Osteocyte (in vitro differentiated cells): ENCODE results near the gene C6orf120. TPM values are rescaled to one million over a fixed set of nuclear protein-coding genes. Genes with fewer than 3 reads are reported as not detected.

Source experiments
- DNase-seq: peaks from one replicate; pipeline ENCODE4 v3.0.0; 2021; ENCODE audit warnings: mixed read lengths; ENCODE audit not compliant: unreplicated experiment; ENCODE audit errors: extremely low spot score
- H3K27ac Mint-ChIP-seq: one replicate; pipeline ENCODE4 v1.8.0; 2021; ENCODE audit warnings: mild to moderate bottlenecking, mixed read lengths; ENCODE audit not compliant: unreplicated experiment
- H3K27me3 Mint-ChIP-seq: one replicate; pipeline ENCODE4 v1.8.0; 2021; ENCODE audit warnings: mixed read lengths; ENCODE audit not compliant: unreplicated experiment
- H3K36me3 Mint-ChIP-seq: one replicate; pipeline ENCODE4 v1.8.0; 2021; ENCODE audit warnings: mixed read lengths; ENCODE audit not compliant: unreplicated experiment
- H3K4me1 Mint-ChIP-seq: one replicate; pipeline ENCODE4 v1.8.0; 2021; ENCODE audit warnings: mixed read lengths; ENCODE audit not compliant: unreplicated experiment
- H3K4me3 Mint-ChIP-seq: one replicate; pipeline ENCODE4 v1.8.0; 2021; ENCODE audit warnings: mild to moderate bottlenecking, moderate library complexity, mixed read lengths; ENCODE audit not compliant: unreplicated experiment
- H3K9me3 Mint-ChIP-seq: one replicate; pipeline ENCODE4 v1.8.0; 2021; ENCODE audit warnings: mixed read lengths; ENCODE audit not compliant: unreplicated experiment
- CTCF ChIP-seq: fragments of 200-600 bp; sonication (generic); IDR thresholded peaks from 2 replicates; pipeline ENCODE4 v1.5.0; 2021; ENCODE audit warnings: antibody characterized with exemption, mild to moderate bottlenecking, moderate library complexity
- total RNA-seq: library from RNA; stranded (reverse); gene quantifications from 2 replicates; pipeline ENCODE4 v1.2.1, GENCODE V29; 2021

C6orf120 gene
- total RNA-seq, 1 donor from 2014 or later: 33.1 TPM

DNA sequence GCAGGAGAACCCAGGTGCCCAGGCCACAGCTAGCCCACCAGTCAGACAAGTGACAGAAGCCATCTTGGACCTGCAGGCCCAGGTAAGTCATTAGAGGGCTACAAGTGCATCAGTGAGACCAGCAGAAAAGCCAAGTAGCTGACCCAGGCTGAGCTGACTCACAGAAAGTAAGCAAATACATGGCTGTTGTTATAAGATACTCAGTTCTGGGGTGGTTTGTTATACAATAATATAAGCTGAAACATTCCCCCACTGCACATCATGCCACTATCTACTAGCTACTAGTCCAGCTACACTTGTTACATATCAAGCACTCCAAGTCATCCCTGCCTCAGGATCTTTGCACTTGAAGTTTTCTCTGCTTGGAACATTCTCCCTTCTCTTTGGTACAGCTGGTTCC is 39.4 kb downstream of the C6orf120 start:
- no peak overlapping the region for H3K27ac Mint-ChIP-seq
- no peak for DNase-seq
- no peaks in the 10 kb centered on the region for H3K4me1 Mint-ChIP-seq
- H3K9me3 Mint-ChIP-seq: peaks cover 10% of the 10 kb centered on the region
- H3K4me3 Mint-ChIP-seq: no peak overlapping the region
- peaks cover 18% of the 10 kb centered on the region for H3K27me3 Mint-ChIP-seq
- no peak for TF ChIP-seq CTCF
- H3K36me3 Mint-ChIP-seq: no peaks in the 10 kb centered on the region

DNA sequence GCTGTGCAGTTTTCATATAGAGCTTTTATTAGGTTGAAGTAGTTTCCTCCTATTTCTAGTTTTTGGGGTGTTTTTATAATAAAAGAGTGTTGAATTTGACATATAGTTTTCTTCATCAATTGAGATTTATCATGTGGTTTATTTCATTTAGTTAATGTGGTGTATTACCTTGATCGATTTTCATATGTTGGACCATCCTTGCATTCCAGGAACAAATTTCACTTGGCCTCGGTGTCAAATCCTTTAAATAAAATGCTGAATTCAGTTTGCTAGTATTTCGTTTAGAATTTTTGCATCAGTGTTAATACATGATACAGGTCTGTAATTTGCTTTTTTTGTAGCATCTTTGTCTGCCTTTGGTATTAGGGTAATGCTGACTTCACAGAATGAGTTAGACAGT is 43.5 kb downstream of the C6orf120 start:
- peaks cover 19% of the 10 kb centered on the region for H3K9me3 Mint-ChIP-seq
- H3K36me3 Mint-ChIP-seq: peaks cover 2% of the 10 kb centered on the region
- H3K27me3 Mint-ChIP-seq: peaks cover 8% of the 10 kb centered on the region
- H3K4me3 Mint-ChIP-seq: no peak overlapping the region
- H3K4me1 Mint-ChIP-seq: peaks cover 6% of the 10 kb centered on the region
- no peak for TF ChIP-seq CTCF
- H3K27ac Mint-ChIP-seq: no peak overlapping the region
- no peak for DNase-seq

- no peak for TF ChIP-seq CTCF
- no peak overlapping the region for H3K4me3 Mint-ChIP-seq
- H3K27ac Mint-ChIP-seq: no peak overlapping the region
- peaks cover 2% of the 10 kb centered on the region for H3K36me3 Mint-ChIP-seq
- peaks cover 8% of the 10 kb centered on the region for H3K27me3 Mint-ChIP-seq
- H3K9me3 Mint-ChIP-seq: peaks cover 19% of the 10 kb centered on the region
- H3K4me1 Mint-ChIP-seq: peaks cover 15% of the 10 kb centered on the region
- no peak for DNase-seq
Measured at GRCh38 chr6:169746556-169746955, 44.6 kb downstream of the C6orf120 start.

GRCh38 chr6:169751242-169752073 is 49.5 kb downstream of the C6orf120 start, which contains the start of the genes DYNLT2 and ERMARD:
DYNLT2 (minus strand) TSS chr6:169751572; CDS start chr6:169751458, 114 bp downstream.
ERMARD (plus strand) TSS chr6:169751622; CDS start chr6:169751658, 36 bp downstream.
- Mint-ChIP-seq H3K9me3 (peaks cover 8% of the 10 kb centered on the region), H3K4me3 (peak within 1 kb of the TSS; percentile 99), H3K36me3 (peaks cover 2% of the 10 kb centered on the region), H3K27ac (peak within 1 kb of the TSS; percentile 99), H3K4me1 (peaks cover 31% of the 10 kb centered on the region), H3K27me3 (no peaks in the 10 kb centered on the region)
- TF ChIP-seq CTCF: peak; percentile 30
- DNase-seq: peak; percentile 98

DNA sequence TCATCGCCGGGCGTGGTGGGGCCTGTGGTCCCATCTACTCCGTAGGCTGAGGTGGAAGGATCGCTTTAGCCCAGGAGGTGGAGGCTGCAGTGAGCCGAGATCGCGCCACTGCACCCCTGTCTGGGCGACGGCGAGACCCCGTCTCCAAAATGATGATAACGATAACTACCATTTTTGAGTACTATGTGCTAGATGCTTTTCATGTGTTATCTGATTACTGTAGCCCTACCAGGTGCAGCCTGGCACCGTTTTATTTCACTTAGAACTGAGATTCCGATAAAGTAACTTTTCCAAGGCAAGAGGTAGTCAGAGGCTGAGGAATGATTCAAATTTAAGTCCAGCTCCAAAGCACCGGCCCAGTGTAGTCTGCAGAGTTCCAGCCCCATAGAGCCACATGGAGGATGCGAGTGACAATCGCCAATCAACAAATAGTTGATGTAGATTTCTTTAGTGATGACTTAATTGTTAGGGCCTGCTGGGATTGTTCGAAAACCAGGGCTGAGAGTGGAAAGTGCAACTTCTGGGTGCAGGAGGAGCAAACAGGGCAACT is 50.2 kb downstream of the C6orf120 start:
- H3K36me3 Mint-ChIP-seq: peaks cover 6% of the 10 kb centered on the region

More for the DNA sequence above, 50.2 kb downstream of the C6orf120 start:
- peak overlapping the region; percentile 94 for H3K27ac Mint-ChIP-seq
- TF ChIP-seq CTCF: no peak
- H3K9me3 Mint-ChIP-seq: peaks cover 4% of the 10 kb centered on the region
- no peak for DNase-seq
- peaks cover 31% of the 10 kb centered on the region for H3K4me1 Mint-ChIP-seq
- no peaks in the 10 kb centered on the region for H3K27me3 Mint-ChIP-seq
- H3K4me3 Mint-ChIP-seq: peak overlapping the region; percentile 99
